ENCODE measurements around the gene UNC13A. TPM values are rescaled to one million over a fixed set of nuclear protein-coding genes. Genes with fewer than 3 reads are reported as not detected.
"Not testable (repeated sequence)": the region's sequence is repeated elsewhere in the genome, so short reads cannot be mapped to it uniquely, and the experiment has no call there.

The UNC13A gene
- total and polyA plus RNA-seq, 2 donors (not counting 1 experiment from before 2014, with no cell fraction given) = under 0.01 to 0.28 TPM

- Histone ChIP-seq H3K9ac (ENCODE audit: insufficient read depth, low read length) (peak within 1 kb of the TSS; percentile 81), H3K4me2 (ENCODE audit: extremely low read depth, insufficient read depth, low read length) (peak within 1 kb of the TSS; percentile 84), H3K4me1 (ENCODE audit: control insufficient read depth, extremely low read depth, insufficient read depth, low read length) (peaks cover 8% of the 10 kb centered on the region), H4K20me1 (ENCODE audit: control insufficient read depth, extremely low read depth, insufficient read depth, low read length) (no peaks in the 10 kb centered on the region), H3K79me2 (ENCODE audit: control insufficient read depth, insufficient read depth, low read length) (peaks cover 20% of the 10 kb centered on the region), H3K9me3 (ENCODE audit: control insufficient read depth, insufficient read depth, low read depth, low read length) (no peaks in the 10 kb centered on the region), H2AFZ (ENCODE audit: low read length) (peak within 1 kb of the TSS; percentile 80), H3K27ac (ENCODE audit: insufficient read depth, low read length) (peak within 1 kb of the TSS; percentile 79), H3K4me3 (replicated peaks in 1 of 4; ENCODE audit: control extremely low read depth in 1 of 4, insufficient read depth in 1 of 4, low read depth in 3 of 4, low read length in 4 of 4) (peak within 1 kb of the TSS; percentile 83 to 96 (median 92)), H3K36me3 (ENCODE audit: control insufficient read depth, insufficient read depth, low read length) (peaks cover 11% of the 10 kb centered on the region), H3K27me3 (ENCODE audit: control insufficient read depth, insufficient read depth, low read length) (no peaks in the 10 kb centered on the region)
- no peak for TF ChIP-seq EZH2 (IDR thresholded peaks at IDR 0.05; ENCODE audit: low read length, missing control alignments)
- DNase-seq (ENCODE audit: low read depth in 2 of 2) = peak; percentile 93 to 96
Observed at GRCh38 chr19:17555480-17555928, 132.7 kb downstream of the UNC13A start, which contains the start of gene COLGALT1. Gene COLGALT1, plus strand, starts transcription at chr19:17555649. Its CDS starts 65 bp downstream, at chr19:17555714.

GRCh38 chr19:17554968-17555479, 133.1 kb downstream of the UNC13A start:
- Histone ChIP-seq H3K4me3 (replicated peaks in 1 of 4; ENCODE audit: control extremely low read depth in 1 of 4, insufficient read depth in 1 of 4, low read depth in 3 of 4, low read length in 4 of 4) (peak overlapping the region; percentile 34 to 91 (median 46)), H3K36me3 (ENCODE audit: control insufficient read depth, insufficient read depth, low read length) (peaks cover 6% of the 10 kb centered on the region), H2AFZ (ENCODE audit: low read length) (peak overlapping the region; percentile 80), H3K27ac (ENCODE audit: insufficient read depth, low read length) (peak overlapping the region; percentile 56), H3K4me1 (ENCODE audit: control insufficient read depth, extremely low read depth, insufficient read depth, low read length) (peaks cover 8% of the 10 kb centered on the region), H3K27me3 (ENCODE audit: control insufficient read depth, insufficient read depth, low read length) (no peaks in the 10 kb centered on the region), H3K79me2 (ENCODE audit: control insufficient read depth, insufficient read depth, low read length) (peaks cover 20% of the 10 kb centered on the region), H4K20me1 (ENCODE audit: control insufficient read depth, extremely low read depth, insufficient read depth, low read length) (no peaks in the 10 kb centered on the region), H3K4me2 (ENCODE audit: extremely low read depth, insufficient read depth, low read length) (peak overlapping the region; percentile 84), H3K9me3 (ENCODE audit: control insufficient read depth, insufficient read depth, low read depth, low read length) (no peaks in the 10 kb centered on the region), H3K9ac (ENCODE audit: insufficient read depth, low read length) (peak overlapping the region; percentile 32)
- no peak for TF ChIP-seq CTCF (conservative IDR thresholded peaks at IDR 0.05 in 1 of 2, IDR thresholded peaks at IDR 0.05 in 1 of 2; ENCODE audit: low read depth in 1 of 2, low read length in 2 of 2)
- TF ChIP-seq EZH2 (IDR thresholded peaks at IDR 0.05; ENCODE audit: low read length, missing control alignments) = no peak
- no peak for DNase-seq (ENCODE audit: low read depth in 2 of 2)

GRCh38 chr19:17553256-17553655, 134.9 kb downstream of the UNC13A start:
- no peaks in the 10 kb centered on the region for H3K36me3 ChIP-seq (ENCODE audit: control insufficient read depth, insufficient read depth, low read length)
- H3K9me3 ChIP-seq (ENCODE audit: control insufficient read depth, insufficient read depth, low read depth, low read length) = no peaks in the 10 kb centered on the region
- H3K27ac ChIP-seq (ENCODE audit: insufficient read depth, low read length) = peak overlapping the region; percentile 68
- H4K20me1 ChIP-seq (ENCODE audit: control insufficient read depth, extremely low read depth, insufficient read depth, low read length) = no peaks in the 10 kb centered on the region
- H3K4me1 ChIP-seq (ENCODE audit: control insufficient read depth, extremely low read depth, insufficient read depth, low read length) = peaks cover 8% of the 10 kb centered on the region
- H3K9ac ChIP-seq (ENCODE audit: insufficient read depth, low read length) = no peak overlapping the region
- no peaks in the 10 kb centered on the region for H3K27me3 ChIP-seq (ENCODE audit: control insufficient read depth, insufficient read depth, low read length)
- peak overlapping the region; percentile 63 for H3K4me2 ChIP-seq (ENCODE audit: extremely low read depth, insufficient read depth, low read length)
- peaks cover 20% of the 10 kb centered on the region for H3K79me2 ChIP-seq (ENCODE audit: control insufficient read depth, insufficient read depth, low read length)
- TF ChIP-seq EZH2 (IDR thresholded peaks at IDR 0.05; ENCODE audit: low read length, missing control alignments) (no peak), CTCF (conservative IDR thresholded peaks at IDR 0.05 in 1 of 2, IDR thresholded peaks at IDR 0.05 in 1 of 2; ENCODE audit: low read depth in 1 of 2, low read length in 2 of 2) (no peak)
- H2AFZ ChIP-seq (ENCODE audit: low read length) = peak overlapping the region; percentile 50
- peak overlapping the region in 2 of 4 experiments; percentile 15 to 25 for H3K4me3 ChIP-seq (replicated peaks in 1 of 4; ENCODE audit: control extremely low read depth in 1 of 4, insufficient read depth in 1 of 4, low read depth in 3 of 4, low read length in 4 of 4)
- DNase-seq (ENCODE audit: low read depth in 2 of 2) = peak; percentile 92 to 96

GRCh38 chr19:17552735-17553134, 135.4 kb downstream of the UNC13A start:
- not testable (repeated sequence) for H3K9ac ChIP-seq (ENCODE audit: insufficient read depth, low read length); DNase-seq (ENCODE audit: low read depth in 2 of 2); H3K27ac ChIP-seq (ENCODE audit: insufficient read depth, low read length); H3K4me2 ChIP-seq (ENCODE audit: extremely low read depth, insufficient read depth, low read length); H4K20me1 ChIP-seq (ENCODE audit: control insufficient read depth, extremely low read depth, insufficient read depth, low read length); H3K4me1 ChIP-seq (ENCODE audit: control insufficient read depth, extremely low read depth, insufficient read depth, low read length); H3K27me3 ChIP-seq (ENCODE audit: control insufficient read depth, insufficient read depth, low read length); H3K36me3 ChIP-seq (ENCODE audit: control insufficient read depth, insufficient read depth, low read length); H2AFZ ChIP-seq (ENCODE audit: low read length); H3K4me3 ChIP-seq (replicated peaks in 1 of 4; ENCODE audit: control extremely low read depth in 1 of 4, insufficient read depth in 1 of 4, low read depth in 3 of 4, low read length in 4 of 4); H3K9me3 ChIP-seq (ENCODE audit: control insufficient read depth, insufficient read depth, low read depth, low read length)
- peaks cover 20% of the 10 kb centered on the region for H3K79me2 ChIP-seq (ENCODE audit: control insufficient read depth, insufficient read depth, low read length)

Measured in fibroblast of lung (primary cell).